Sigmoid colon (tissue), 7 donors: ENCODE measurements around the gene DRAP1. TPM values are rescaled to one million over a fixed set of nuclear protein-coding genes. Genes with fewer than 3 reads are reported as not detected.

Experiments used
- DNase-seq: peaks from one replicate; pipeline ENCODE4 v3.0.0-alpha.2; 2019
- H3K27ac ChIP-seq, 4 donors: fragments of 200-600 bp; sonication (generic); one replicate each; pipeline ENCODE4 v1.5.1; 2016 to 2019; ENCODE audit warnings: mild to moderate bottlenecking in 1 of 4
- H3K27me3 ChIP-seq, 3 donors: fragments of 200-600 bp; sonication (generic); one replicate each; pipeline ENCODE4 v1.5.1; 2019; ENCODE audit warnings: mild to moderate bottlenecking in 1 of 3
- H3K36me3 ChIP-seq, 4 donors: fragments of 200-600 bp; sonication (generic); one replicate each; pipeline ENCODE4 v1.5.1; 2016 to 2019
- H3K4me1 ChIP-seq, 4 donors: fragments of 200-600 bp; sonication (generic); one replicate each; pipeline ENCODE4 v1.5.1; 2017 to 2019
- H3K4me3 ChIP-seq, 4 donors: fragments of 200-600 bp; sonication (generic); one replicate each; pipeline ENCODE4 v1.5.1; 2017 to 2019; ENCODE audit warnings: mild to moderate bottlenecking in 2 of 4, moderate library complexity in 1 of 4
- H3K9me3 ChIP-seq, 4 donors: fragments of 200-600 bp in 3 of 4; sonication (generic) in 3 of 4; one replicate each; pipeline versions ENCODE4 v1.5.1 to v1.6.1; 2013 to 2019
- EP300 ChIP-seq, 4 donors: sonication (generic); formaldehyde crosslinking; IDR thresholded peaks; one replicate each; pipeline ENCODE4 v1.6.1; 2017; ENCODE audit warnings: antibody characterized with exemption in 4 of 4
- POLR2A ChIP-seq, 2 donors: fragments of 450-650 bp; IDR thresholded peaks; one replicate each; pipeline ENCODE4 v1.6.1; 2016; ENCODE audit warnings: antibody characterized with exemption in 2 of 2, mild to moderate bottlenecking in 2 of 2, moderate library complexity in 2 of 2
- POLR2AphosphoS5 ChIP-seq, 4 donors: sonication (generic); formaldehyde crosslinking; IDR thresholded peaks; one replicate each; pipeline ENCODE4 v1.6.1; 2017; ENCODE audit warnings: antibody characterized with exemption in 4 of 4
- whole genome bisulfite sequencing, 2 donors: extraction: QIAGEN DNeasy Blood & Tissue Kit; methylation state at CpG; one replicate each; pipeline ENCODE4 v1.1.7; 2013; 5-methylcytosine and 5-hydroxymethylcytosine counted together
- intact Hi-C: fragments of 100-400 bp; cut with DNase I; formaldehyde crosslinking; loops from one replicate; pipeline ENCODE4 v1.15.1; 2023
- polyA plus RNA-seq, 3 donors: library from polyadenylated mRNA; stranded (reverse); fragments of 200-250 nt; gene quantifications; one replicate each; pipeline ENCODE4 v1.2.3, GENCODE V29; 2013
- total RNA-seq, 4 donors: library from RNA; depleted of rRNA; stranded (reverse); fragments of >200 nt; gene quantifications; one replicate each; pipeline ENCODE4 v1.1.0, GENCODE V29; 2016
- TF ChIP-seq, protein P1 (sequence below), 4 experiments: fragments of 450-650 bp in 3 of 4; fragments of 200-600 bp in 1 of 4; IDR thresholded peaks; one replicate each; pipeline ENCODE4 v1.5.1; 2016 to 2019; ENCODE audit warnings: antibody characterized with exemption in 4 of 4, mild to moderate bottlenecking in 3 of 4, moderate library complexity in 2 of 4
- donor health status: healthy with polysubstance abuse.
- donor health status: Bipolar disorder and iron deficiency.
- donor health status: healthy.

The DRAP1 gene
- total and polyA plus RNA-seq, 7 donors: 58.9 to 115 (median 77.5) TPM

DNA sequence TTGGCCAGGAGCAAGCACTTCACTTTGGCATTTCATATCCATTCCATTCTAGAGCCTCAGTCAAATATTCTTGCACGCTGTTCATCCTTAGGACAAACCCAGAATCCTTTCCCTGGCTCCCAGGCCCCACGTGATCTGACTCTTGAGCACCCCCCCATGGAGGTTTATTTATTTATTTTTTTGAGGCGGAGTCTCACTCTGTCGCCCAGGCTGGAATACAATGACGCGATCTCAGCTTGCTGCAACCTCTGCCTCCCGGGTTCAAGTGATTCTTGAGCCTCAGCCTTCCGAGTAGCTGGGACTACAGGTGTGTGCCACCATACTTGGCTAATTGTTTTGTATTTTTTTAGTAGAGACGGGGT, 13.3 kb downstream of the DRAP1 start:
- no peak overlapping the region for H3K27ac ChIP-seq
- WGBS, 2 donors: 27 to 57% methylated on average over 9 of the region's 9 CpGs
- no peaks in the 10 kb centered on the region for H3K4me1 ChIP-seq
- TF ChIP-seq POLR2AphosphoS5 (IDR thresholded peaks at IDR 0.05): no peak
- no peak for TF ChIP-seq EP300 (IDR thresholded peaks at IDR 0.05)
- TF ChIP-seq, protein P1, sequence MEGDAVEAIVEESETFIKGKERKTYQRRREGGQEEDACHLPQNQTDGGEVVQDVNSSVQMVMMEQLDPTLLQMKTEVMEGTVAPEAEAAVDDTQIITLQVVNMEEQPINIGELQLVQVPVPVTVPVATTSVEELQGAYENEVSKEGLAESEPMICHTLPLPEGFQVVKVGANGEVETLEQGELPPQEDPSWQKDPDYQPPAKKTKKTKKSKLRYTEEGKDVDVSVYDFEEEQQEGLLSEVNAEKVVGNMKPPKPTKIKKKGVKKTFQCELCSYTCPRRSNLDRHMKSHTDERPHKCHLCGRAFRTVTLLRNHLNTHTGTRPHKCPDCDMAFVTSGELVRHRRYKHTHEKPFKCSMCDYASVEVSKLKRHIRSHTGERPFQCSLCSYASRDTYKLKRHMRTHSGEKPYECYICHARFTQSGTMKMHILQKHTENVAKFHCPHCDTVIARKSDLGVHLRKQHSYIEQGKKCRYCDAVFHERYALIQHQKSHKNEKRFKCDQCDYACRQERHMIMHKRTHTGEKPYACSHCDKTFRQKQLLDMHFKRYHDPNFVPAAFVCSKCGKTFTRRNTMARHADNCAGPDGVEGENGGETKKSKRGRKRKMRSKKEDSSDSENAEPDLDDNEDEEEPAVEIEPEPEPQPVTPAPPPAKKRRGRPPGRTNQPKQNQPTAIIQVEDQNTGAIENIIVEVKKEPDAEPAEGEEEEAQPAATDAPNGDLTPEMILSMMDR (IDR thresholded peaks at IDR 0.05): no peak
- TF ChIP-seq POLR2A (IDR thresholded peaks at IDR 0.05): no peak
- intact Hi-C loops: no loop called here
- DNase-seq: no peak
- no peaks in the 10 kb centered on the region for H3K9me3 ChIP-seq
- H3K4me3 ChIP-seq: no peak overlapping the region
- H3K27me3 ChIP-seq: no peaks in the 10 kb centered on the region
- H3K36me3 ChIP-seq: no peaks in the 10 kb centered on the region

DNA sequence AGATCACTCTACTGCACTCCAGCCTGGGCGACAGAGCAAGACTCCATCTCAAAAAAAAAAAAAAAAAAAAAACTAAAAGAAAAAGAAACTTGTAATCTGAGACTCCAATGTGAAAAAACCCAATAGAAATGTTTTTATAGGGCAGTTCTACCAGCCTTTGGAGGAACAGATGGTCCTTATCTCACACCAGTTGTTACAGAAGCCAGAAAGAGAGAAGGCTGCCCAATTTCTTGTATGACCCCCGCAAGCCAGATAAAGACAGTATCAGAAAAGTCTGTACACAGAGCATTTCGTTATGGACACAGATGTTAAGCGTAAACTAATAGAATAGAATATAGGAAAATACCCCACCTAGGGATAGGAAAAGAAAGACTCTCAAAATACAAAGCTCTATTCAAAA, 14.8 kb downstream of the DRAP1 start:
- Histone ChIP-seq H3K36me3 (no peaks in the 10 kb centered on the region), H3K27ac (no peak overlapping the region), H3K4me3 (no peak overlapping the region), H3K9me3 (no peaks in the 10 kb centered on the region), H3K4me1 (no peaks in the 10 kb centered on the region), H3K27me3 (peaks cover 0 to 1% (median 0%) of the 10 kb centered on the region in 3 donors)
- DNase-seq: no peak
- 69 to 77% methylated on average over 4 of the region's 4 CpGs for WGBS, 2 donors
- TF ChIP-seq POLR2A (IDR thresholded peaks at IDR 0.05) (no peak), POLR2AphosphoS5 (IDR thresholded peaks at IDR 0.05) (no peak)
- intact Hi-C loops: no loop called here

DNA sequence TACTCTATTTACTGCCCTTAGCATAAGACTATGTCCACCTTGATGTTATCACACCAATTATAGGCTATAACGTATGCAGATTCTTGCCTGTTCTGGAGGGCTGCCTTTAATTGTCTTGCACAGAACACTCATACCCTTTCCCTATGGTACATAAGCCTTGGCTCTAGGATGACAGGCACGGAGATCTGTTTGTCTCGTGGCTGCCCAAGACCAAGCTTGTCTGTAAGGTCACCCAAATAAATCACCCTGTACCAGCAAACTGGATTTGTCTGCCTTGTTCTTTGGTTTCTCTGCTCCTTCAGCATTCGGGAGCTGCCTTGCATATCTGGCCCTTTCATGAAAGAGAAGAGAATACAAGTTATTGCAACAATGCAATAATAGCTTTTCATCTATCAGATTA, 18.5 kb downstream of the DRAP1 start:
- Histone ChIP-seq H3K27ac (no peak overlapping the region), H3K4me3 (no peak overlapping the region), H3K4me1 (no peaks in the 10 kb centered on the region), H3K9me3 (no peaks in the 10 kb centered on the region), H3K36me3 (no peaks in the 10 kb centered on the region), H3K27me3 (peaks cover 0 to 3% (median 0%) of the 10 kb centered on the region in 3 donors)
- WGBS, 2 donors: 38 to 70% methylated on average over 4 of the region's 4 CpGs
- intact Hi-C loops: no loop called here
- DNase-seq: no peak
- TF ChIP-seq, protein P1 (IDR thresholded peaks at IDR 0.05): no peak

DNA sequence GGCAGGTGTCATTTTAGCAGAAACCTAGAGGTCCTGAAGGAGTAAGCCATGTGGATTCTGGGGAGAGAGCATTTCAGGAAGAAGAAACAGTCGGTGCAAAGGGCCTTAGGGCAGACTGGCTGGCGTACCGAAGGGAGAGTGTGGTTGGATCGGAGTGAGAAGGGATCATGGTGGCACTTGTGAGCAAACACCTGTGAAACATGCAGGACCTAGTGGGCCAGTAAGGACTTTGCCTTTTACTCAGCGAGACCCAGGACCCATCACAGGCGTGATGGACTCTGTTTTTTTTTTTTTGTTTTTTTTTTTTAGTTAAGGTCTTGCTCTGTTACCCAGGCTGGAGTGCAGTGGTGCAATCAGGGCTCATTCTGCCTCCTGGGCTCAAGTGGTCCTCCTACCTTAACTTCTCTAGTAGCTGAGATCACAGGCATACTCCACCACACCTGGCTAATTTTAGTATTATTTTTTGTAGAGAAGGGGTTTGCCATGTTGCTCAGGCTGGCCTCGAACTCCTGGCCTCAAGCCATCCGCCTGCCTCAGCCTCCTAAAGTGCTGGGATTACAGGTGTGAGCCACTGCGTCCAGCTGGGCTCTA, 22.6 kb downstream of the DRAP1 start:
- Histone ChIP-seq H3K4me3 (no peak overlapping the region), H3K36me3 (no peaks in the 10 kb centered on the region), H3K27me3 (peaks cover 0 to 3% (median 0%) of the 10 kb centered on the region in 3 donors), H3K4me1 (no peaks in the 10 kb centered on the region), H3K9me3 (no peaks in the 10 kb centered on the region), H3K27ac (peak overlapping the region in 1 of 4 donors; percentile 2)
- WGBS, 2 donors: 66 to 82% methylated on average over 9 of the region's 9 CpGs
- TF ChIP-seq, protein P1 (IDR thresholded peaks at IDR 0.05): no peak
- TF ChIP-seq EP300 (IDR thresholded peaks at IDR 0.05) (no peak), POLR2AphosphoS5 (IDR thresholded peaks at IDR 0.05) (no peak)
- no peak for DNase-seq
- intact Hi-C loops: no loop called here

DNA sequence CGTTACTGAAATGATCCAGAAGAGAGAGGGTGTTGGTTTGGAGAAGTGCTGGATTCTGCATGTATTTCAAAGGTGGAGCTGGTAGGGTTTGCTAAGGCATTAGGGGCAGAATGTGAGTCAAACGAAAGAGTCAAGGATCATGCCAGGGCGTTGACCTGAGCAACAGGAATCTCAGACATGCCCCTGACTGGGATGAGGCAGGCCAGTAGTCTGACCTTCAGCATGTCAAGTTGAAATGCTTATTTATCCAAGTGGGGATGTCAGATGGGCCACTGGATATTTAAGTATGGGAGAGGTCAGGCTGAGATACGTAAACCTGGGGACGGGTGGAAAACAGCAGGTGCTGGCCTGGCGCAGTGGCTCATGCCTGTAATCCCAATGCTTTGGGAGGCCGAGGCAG, 23.3 kb downstream of the DRAP1 start:
- Histone ChIP-seq H3K9me3 (no peaks in the 10 kb centered on the region), H3K4me3 (no peak overlapping the region), H3K27ac (no peak overlapping the region), H3K36me3 (no peaks in the 10 kb centered on the region), H3K4me1 (no peaks in the 10 kb centered on the region), H3K27me3 (peaks cover 0 to 3% (median 0%) of the 10 kb centered on the region in 3 donors)
- intact Hi-C loops: no loop called here
- DNase-seq: no peak
- WGBS, 2 donors: 74 to 87% methylated on average over 7 of the region's 7 CpGs
- TF ChIP-seq, protein P1 (IDR thresholded peaks at IDR 0.05): no peak
- TF ChIP-seq EP300 (IDR thresholded peaks at IDR 0.05) (no peak), POLR2A (IDR thresholded peaks at IDR 0.05) (no peak)
